Glutamatergic neuron (in vitro differentiated cells): ENCODE data around the gene TTC8. TPM values are rescaled to one million over a fixed set of nuclear protein-coding genes. Genes with fewer than 3 reads are reported as not detected.

Experiments used
- DNase-seq: peaks from one replicate; pipeline ENCODE4 v3.0.0; 2022
- H3K27ac Mint-ChIP-seq: one replicate; pipeline ENCODE4 v1.8.0; 2020; ENCODE audit warnings: mild to moderate bottlenecking, mixed read lengths, inconsistent platforms; ENCODE audit not compliant: unreplicated experiment
- H3K27me3 Mint-ChIP-seq: one replicate; pipeline ENCODE4 v1.8.0; 2020; ENCODE audit warnings: mild to moderate bottlenecking, moderate library complexity, mixed read lengths, inconsistent platforms; ENCODE audit not compliant: unreplicated experiment
- H3K36me3 Mint-ChIP-seq: one replicate; pipeline ENCODE4 v1.8.0; 2020; ENCODE audit warnings: mild to moderate bottlenecking, mixed read lengths, inconsistent platforms; ENCODE audit not compliant: unreplicated experiment
- H3K4me1 Mint-ChIP-seq: one replicate; pipeline ENCODE4 v1.8.0; 2020; ENCODE audit warnings: mild to moderate bottlenecking, low read depth, mixed read lengths, inconsistent platforms; ENCODE audit not compliant: unreplicated experiment
- H3K4me3 Mint-ChIP-seq: one replicate; pipeline ENCODE4 v1.8.0; 2020; ENCODE audit warnings: mild to moderate bottlenecking, mixed read lengths, inconsistent platforms; ENCODE audit not compliant: unreplicated experiment
- H3K9me3 Mint-ChIP-seq: one replicate; pipeline ENCODE4 v1.8.0; 2020; ENCODE audit warnings: mild to moderate bottlenecking, moderate library complexity, mixed read lengths, inconsistent platforms; ENCODE audit not compliant: unreplicated experiment
- CTCF ChIP-seq: fragments of 200-600 bp; sonication (generic); IDR thresholded peaks from one replicate; pipeline ENCODE4 v1.5.0; 2021; ENCODE audit not compliant: partially characterized antibody, unreplicated experiment
- total RNA-seq: library from RNA; stranded (reverse); fragmentation: NEBNext Ultra II Directional; extraction: Animal tissue kit (Norgen Biotek cat#: 25700); gene quantifications from one replicate; pipeline ENCODE4 v1.2.1, GENCODE V29; 2021; ENCODE audit not compliant: unreplicated experiment

The TTC8 gene
- total RNA-seq, 1 donor from 2014 or later: 7.6 TPM

GRCh38 chr14:88911809-88912208 lies 87.4 kb downstream of the TTC8 start:
- no peak for TF ChIP-seq CTCF
- Mint-ChIP-seq H3K9me3 (peaks cover 4% of the 10 kb centered on the region), H3K4me1 (no peaks in the 10 kb centered on the region)

GRCh38 chr14:88914956-88915355 lies 90.5 kb downstream of the TTC8 start:
- DNase-seq: no peak
- no peak for TF ChIP-seq CTCF
- Mint-ChIP-seq H3K36me3 (peaks cover 10% of the 10 kb centered on the region), H3K27ac (no peak overlapping the region), H3K4me3 (no peak overlapping the region), H3K9me3 (peaks cover 4% of the 10 kb centered on the region), H3K27me3 (peaks cover 2% of the 10 kb centered on the region), H3K4me1 (no peaks in the 10 kb centered on the region)

More at GRCh38 chr14:88911809-88912208, 87.4 kb downstream of the TTC8 start:
- DNase-seq: no peak
- no peak overlapping the region for H3K27ac Mint-ChIP-seq
- H3K36me3 Mint-ChIP-seq: peaks cover 10% of the 10 kb centered on the region
- H3K27me3 Mint-ChIP-seq: peaks cover 2% of the 10 kb centered on the region
- H3K4me3 Mint-ChIP-seq: no peak overlapping the region

GRCh38 chr14:88919502-88919901 lies 95.1 kb downstream of the TTC8 start:
- peaks cover under 1% of the 10 kb centered on the region for H3K27me3 Mint-ChIP-seq
- peaks cover 12% of the 10 kb centered on the region for H3K36me3 Mint-ChIP-seq
- no peak for TF ChIP-seq CTCF
- DNase-seq: no peak
- H3K4me3 Mint-ChIP-seq: no peak overlapping the region
- H3K9me3 Mint-ChIP-seq: peaks cover under 1% of the 10 kb centered on the region
- no peaks in the 10 kb centered on the region for H3K4me1 Mint-ChIP-seq
- no peak overlapping the region for H3K27ac Mint-ChIP-seq

Other genes starting within 250 kb of the TTC8 start
- 2.1 TPM for gene EML5, start 31.7 kb upstream of the TTC8 start, total RNA-seq